Measurements from ENCODE around the gene PPEF1. TPM values are rescaled to one million over a fixed set of nuclear protein-coding genes. Genes with fewer than 3 reads are reported as not detected.

The PPEF1 gene
- polyA plus RNA-seq, 1 donor from 2014 or later, result 1.5 TPM

DNA sequence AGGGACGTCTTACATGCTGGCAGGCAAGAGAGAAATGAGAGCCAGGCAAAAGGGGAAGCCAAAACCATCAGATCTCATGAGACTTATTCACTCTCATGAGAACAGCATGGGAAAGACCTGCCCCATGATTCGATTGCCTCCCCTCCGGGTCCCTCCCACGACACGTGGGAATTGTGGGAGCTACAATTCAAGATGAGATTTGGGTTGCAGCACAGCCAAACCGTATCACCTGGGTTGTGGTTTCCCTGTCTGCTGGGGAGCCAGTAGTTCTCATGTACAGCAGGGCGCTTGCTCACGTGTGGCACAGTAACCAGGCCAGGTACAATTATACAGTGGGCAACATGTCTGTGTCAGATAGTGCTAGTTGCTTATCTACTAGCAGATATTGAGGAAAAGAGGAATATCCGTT is 24.5 kb upstream of the PPEF1 start:
- no peaks in the 10 kb centered on the region for H3F3A ChIP-seq (ENCODE audit: insufficient read depth, low read length, poor library complexity, severe bottlenecking)
- no peak overlapping the region for H3K27ac ChIP-seq (ENCODE audit: low read length)
- H3K36me3 ChIP-seq (ENCODE audit: insufficient read depth, low read length), result no peaks in the 10 kb centered on the region
- no peak overlapping the region for H3K4me3 ChIP-seq (ENCODE audit: low read length)
- no peaks in the 10 kb centered on the region for H4K20me1 ChIP-seq (ENCODE audit: insufficient read depth)
- no peaks in the 10 kb centered on the region for H3K9me3 ChIP-seq (ENCODE audit: low read length)
- TF ChIP-seq MXI1 (conservative IDR thresholded peaks at IDR 0.05; ENCODE audit: poor library complexity, severe bottlenecking) (no peak), POLR2AphosphoS5 (IDR thresholded peaks at IDR 0.05) (no peak), TAF1 (IDR thresholded peaks at IDR 0.05; ENCODE audit: low read depth) (no peak), RAD21 (conservative IDR thresholded peaks at IDR 0.05) (no peak), CTCF (IDR thresholded peaks at IDR 0.05; ENCODE audit: poor library complexity, severe bottlenecking) (no peak), EZH2 (IDR thresholded peaks at IDR 0.05; ENCODE audit: borderline replicate concordance, insufficient read depth, low read length, poor library complexity, severe bottlenecking) (no peak), EP300 (conservative IDR thresholded peaks at IDR 0.05; ENCODE audit: poor library complexity, severe bottlenecking) (no peak), SMC3 (conservative IDR thresholded peaks at IDR 0.05; ENCODE audit: poor library complexity) (no peak), REST (IDR thresholded peaks at IDR 0.05; ENCODE audit: borderline replicate concordance) (no peak)
- H3K27me3 ChIP-seq (ENCODE audit: insufficient read depth, low read depth, low read length), result no peaks in the 10 kb centered on the region
- no peak overlapping the region for H3K9ac ChIP-seq (ENCODE audit: low read length)
- H3K79me2 ChIP-seq (replicated peaks; ENCODE audit: insufficient read depth, low read length), result no peaks in the 10 kb centered on the region
- no peak overlapping the region for H2AFZ ChIP-seq (ENCODE audit: low read depth, low read length)
- no peak overlapping the region for H3K4me2 ChIP-seq (ENCODE audit: low read length)
- no peaks in the 10 kb centered on the region for H3K9me2 ChIP-seq (ENCODE audit: insufficient read depth, low read length)

DNA sequence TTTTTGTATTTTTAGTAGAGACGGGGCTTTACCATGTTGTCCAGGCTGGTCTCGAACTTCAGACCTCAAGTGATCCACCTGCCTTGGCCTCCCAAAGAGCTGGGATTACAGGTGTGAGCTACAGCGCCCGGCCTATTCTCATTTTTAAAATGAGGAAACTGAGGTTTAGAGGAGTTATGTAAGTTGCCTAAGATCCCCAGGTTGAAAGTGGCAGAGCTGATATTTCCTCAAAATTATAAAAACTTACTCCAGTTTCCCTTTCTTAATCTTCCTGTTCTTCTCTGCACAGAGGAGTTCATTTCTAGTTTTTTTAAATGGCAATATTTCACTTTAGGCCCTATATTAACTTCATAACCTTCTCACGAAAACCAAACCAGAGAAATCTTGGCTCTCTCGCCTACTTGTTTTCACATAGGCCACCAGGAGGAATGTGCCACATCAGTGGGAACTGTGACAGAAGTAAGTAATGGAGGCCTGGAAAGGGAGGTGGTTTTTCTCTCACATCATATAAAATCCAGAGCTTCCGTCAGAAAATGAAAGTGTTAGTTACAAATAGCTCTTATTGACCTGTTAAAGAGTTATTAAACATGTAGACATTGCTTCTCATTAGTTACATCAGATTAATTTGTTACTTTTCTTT is 19.5 kb upstream of the PPEF1 start:
- Histone ChIP-seq H3K27ac (ENCODE audit: low read length) (no peak overlapping the region), H3K9me3 (ENCODE audit: low read length) (no peaks in the 10 kb centered on the region), H3K4me2 (ENCODE audit: low read length) (no peak overlapping the region), H3K79me2 (replicated peaks; ENCODE audit: insufficient read depth, low read length) (no peaks in the 10 kb centered on the region), H3K27me3 (ENCODE audit: insufficient read depth, low read depth, low read length) (no peaks in the 10 kb centered on the region), H3K9ac (ENCODE audit: low read length) (no peak overlapping the region), H4K20me1 (ENCODE audit: insufficient read depth) (no peaks in the 10 kb centered on the region), H3K4me3 (ENCODE audit: low read length) (no peak overlapping the region), H3F3A (ENCODE audit: insufficient read depth, low read length, poor library complexity, severe bottlenecking) (no peaks in the 10 kb centered on the region), H3K36me3 (ENCODE audit: insufficient read depth, low read length) (no peaks in the 10 kb centered on the region), H2AFZ (ENCODE audit: low read depth, low read length) (no peak overlapping the region), H3K9me2 (ENCODE audit: insufficient read depth, low read length) (no peaks in the 10 kb centered on the region)
- no peak for TF ChIP-seq MXI1 (conservative IDR thresholded peaks at IDR 0.05; ENCODE audit: poor library complexity, severe bottlenecking)
- TF ChIP-seq REST (IDR thresholded peaks at IDR 0.05; ENCODE audit: borderline replicate concordance), result no peak
- no peak for TF ChIP-seq SMC3 (conservative IDR thresholded peaks at IDR 0.05; ENCODE audit: poor library complexity)
- no peak for TF ChIP-seq EP300 (conservative IDR thresholded peaks at IDR 0.05; ENCODE audit: poor library complexity, severe bottlenecking)
- TF ChIP-seq RAD21 (conservative IDR thresholded peaks at IDR 0.05), result no peak
- TF ChIP-seq POLR2AphosphoS5 (IDR thresholded peaks at IDR 0.05), result no peak
- no peak for TF ChIP-seq TAF1 (IDR thresholded peaks at IDR 0.05; ENCODE audit: low read depth)
- TF ChIP-seq EZH2 (IDR thresholded peaks at IDR 0.05; ENCODE audit: borderline replicate concordance, insufficient read depth, low read length, poor library complexity, severe bottlenecking), result no peak
